ENCODE results near the gene VSIG2. TPM values are rescaled to one million over a fixed set of nuclear protein-coding genes. Genes with fewer than 3 reads are reported as not detected.

VSIG2 gene
- total and polyA plus RNA-seq, 10 of the 15 experiments (the other 5 are each of a cell fraction or from before 2014, with no cell fraction given): 0.13 to 0.31 (median 0.15) TPM; not detected in 5

DNA sequence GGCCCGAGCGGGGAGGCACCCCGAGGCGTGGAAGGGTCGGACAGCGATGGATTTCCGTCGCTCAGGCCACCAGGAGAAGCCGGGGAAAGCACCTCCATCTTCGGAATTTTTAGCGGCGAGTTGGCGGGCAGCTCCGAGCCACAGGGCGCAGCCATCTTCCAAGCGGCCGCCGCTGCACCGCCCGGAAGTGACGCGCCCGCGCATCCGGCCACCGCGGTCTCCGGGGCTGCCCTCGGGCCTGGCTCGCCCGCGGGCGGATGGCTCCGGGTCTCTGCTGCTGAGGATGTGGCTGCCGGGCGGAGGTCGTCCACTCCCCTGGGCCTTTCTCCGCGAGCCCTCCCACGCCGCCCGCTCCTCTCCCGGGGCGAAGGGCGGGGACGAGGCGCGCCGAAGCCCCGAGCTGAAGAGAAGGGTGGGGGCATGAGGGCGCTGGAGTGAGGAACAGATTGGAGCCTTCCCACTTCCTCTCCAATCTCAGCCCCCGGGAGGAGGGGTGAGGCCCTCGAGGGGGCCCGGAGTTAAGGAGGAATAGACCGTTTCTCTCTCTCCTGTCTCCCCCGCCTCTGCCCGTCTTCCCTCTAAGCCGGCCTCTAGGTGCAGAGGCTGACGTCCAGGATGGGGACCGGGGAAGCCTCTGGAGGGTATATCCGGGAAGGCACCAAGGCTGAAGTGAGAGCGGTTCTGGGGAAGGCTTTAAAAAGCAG, 48.3 kb upstream of the VSIG2 start, which contains the start of gene MSANTD2 (continued):
- TF ChIP-seq, protein P1, sequence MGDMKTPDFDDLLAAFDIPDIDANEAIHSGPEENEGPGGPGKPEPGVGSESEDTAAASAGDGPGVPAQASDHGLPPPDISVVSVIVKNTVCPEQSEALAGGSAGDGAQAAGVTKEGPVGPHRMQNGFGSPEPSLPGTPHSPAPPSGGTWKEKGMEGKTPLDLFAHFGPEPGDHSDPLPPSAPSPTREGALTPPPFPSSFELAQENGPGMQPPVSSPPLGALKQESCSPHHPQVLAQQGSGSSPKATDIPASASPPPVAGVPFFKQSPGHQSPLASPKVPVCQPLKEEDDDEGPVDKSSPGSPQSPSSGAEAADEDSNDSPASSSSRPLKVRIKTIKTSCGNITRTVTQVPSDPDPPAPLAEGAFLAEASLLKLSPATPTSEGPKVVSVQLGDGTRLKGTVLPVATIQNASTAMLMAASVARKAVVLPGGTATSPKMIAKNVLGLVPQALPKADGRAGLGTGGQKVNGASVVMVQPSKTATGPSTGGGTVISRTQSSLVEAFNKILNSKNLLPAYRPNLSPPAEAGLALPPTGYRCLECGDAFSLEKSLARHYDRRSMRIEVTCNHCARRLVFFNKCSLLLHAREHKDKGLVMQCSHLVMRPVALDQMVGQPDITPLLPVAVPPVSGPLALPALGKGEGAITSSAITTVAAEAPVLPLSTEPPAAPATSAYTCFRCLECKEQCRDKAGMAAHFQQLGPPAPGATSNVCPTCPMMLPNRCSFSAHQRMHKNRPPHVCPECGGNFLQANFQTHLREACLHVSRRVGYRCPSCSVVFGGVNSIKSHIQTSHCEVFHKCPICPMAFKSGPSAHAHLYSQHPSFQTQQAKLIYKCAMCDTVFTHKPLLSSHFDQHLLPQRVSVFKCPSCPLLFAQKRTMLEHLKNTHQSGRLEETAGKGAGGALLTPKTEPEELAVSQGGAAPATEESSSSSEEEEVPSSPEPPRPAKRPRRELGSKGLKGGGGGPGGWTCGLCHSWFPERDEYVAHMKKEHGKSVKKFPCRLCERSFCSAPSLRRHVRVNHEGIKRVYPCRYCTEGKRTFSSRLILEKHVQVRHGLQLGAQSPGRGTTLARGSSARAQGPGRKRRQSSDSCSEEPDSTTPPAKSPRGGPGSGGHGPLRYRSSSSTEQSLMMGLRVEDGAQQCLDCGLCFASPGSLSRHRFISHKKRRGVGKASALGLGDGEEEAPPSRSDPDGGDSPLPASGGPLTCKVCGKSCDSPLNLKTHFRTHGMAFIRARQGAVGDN (IDR thresholded peaks at IDR 0.05): peak; percentile 72
- TF ChIP-seq WRNIP1 (IDR thresholded peaks at IDR 0.05; ENCODE audit: borderline replicate concordance, low read depth, low read length): no peak
- no peak for TF ChIP-seq RAD51 (IDR thresholded peaks at IDR 0.05)
- peak; percentile 68; the same call in 1 of the 2 replicates for TF ChIP-seq TBL1XR1 (IDR thresholded peaks at IDR 0.05; ENCODE audit: low read depth, low read length)
- TF ChIP-seq RUNX3 (IDR thresholded peaks at IDR 0.05; ENCODE audit: low read length): peak; percentile 56
- peak; percentile 80 for TF ChIP-seq GABPA (IDR thresholded peaks at IDR 0.05; ENCODE audit: low read depth)
- TF ChIP-seq, protein P2, sequence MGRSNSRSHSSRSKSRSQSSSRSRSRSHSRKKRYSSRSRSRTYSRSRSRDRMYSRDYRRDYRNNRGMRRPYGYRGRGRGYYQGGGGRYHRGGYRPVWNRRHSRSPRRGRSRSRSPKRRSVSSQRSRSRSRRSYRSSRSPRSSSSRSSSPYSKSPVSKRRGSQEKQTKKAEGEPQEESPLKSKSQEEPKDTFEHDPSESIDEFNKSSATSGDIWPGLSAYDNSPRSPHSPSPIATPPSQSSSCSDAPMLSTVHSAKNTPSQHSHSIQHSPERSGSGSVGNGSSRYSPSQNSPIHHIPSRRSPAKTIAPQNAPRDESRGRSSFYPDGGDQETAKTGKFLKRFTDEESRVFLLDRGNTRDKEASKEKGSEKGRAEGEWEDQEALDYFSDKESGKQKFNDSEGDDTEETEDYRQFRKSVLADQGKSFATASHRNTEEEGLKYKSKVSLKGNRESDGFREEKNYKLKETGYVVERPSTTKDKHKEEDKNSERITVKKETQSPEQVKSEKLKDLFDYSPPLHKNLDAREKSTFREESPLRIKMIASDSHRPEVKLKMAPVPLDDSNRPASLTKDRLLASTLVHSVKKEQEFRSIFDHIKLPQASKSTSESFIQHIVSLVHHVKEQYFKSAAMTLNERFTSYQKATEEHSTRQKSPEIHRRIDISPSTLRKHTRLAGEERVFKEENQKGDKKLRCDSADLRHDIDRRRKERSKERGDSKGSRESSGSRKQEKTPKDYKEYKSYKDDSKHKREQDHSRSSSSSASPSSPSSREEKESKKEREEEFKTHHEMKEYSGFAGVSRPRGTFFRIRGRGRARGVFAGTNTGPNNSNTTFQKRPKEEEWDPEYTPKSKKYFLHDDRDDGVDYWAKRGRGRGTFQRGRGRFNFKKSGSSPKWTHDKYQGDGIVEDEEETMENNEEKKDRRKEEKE (IDR thresholded peaks at IDR 0.05): no peak
- no peak for TF ChIP-seq FOS (IDR thresholded peaks at IDR 0.05; ENCODE audit: borderline replicate concordance, extremely low read depth, insufficient read length)
- TF ChIP-seq GATAD2B (conservative IDR thresholded peaks at IDR 0.05; ENCODE audit: low read depth): peak; percentile 91
- TF ChIP-seq TCF3 (IDR thresholded peaks at IDR 0.05; ENCODE audit: borderline replicate concordance, insufficient read depth, low read depth, low read length): peak; percentile 49; the same call in 1 of the 2 replicates
- no peak for TF ChIP-seq EZH2 (IDR thresholded peaks at IDR 0.05; ENCODE audit: borderline replicate concordance, control insufficient read depth, low read depth, low read length)
- TF ChIP-seq ZZZ3 (IDR thresholded peaks at IDR 0.05; ENCODE audit: control insufficient read depth, insufficient read length, low read depth): no peak
- TF ChIP-seq, protein P3, sequence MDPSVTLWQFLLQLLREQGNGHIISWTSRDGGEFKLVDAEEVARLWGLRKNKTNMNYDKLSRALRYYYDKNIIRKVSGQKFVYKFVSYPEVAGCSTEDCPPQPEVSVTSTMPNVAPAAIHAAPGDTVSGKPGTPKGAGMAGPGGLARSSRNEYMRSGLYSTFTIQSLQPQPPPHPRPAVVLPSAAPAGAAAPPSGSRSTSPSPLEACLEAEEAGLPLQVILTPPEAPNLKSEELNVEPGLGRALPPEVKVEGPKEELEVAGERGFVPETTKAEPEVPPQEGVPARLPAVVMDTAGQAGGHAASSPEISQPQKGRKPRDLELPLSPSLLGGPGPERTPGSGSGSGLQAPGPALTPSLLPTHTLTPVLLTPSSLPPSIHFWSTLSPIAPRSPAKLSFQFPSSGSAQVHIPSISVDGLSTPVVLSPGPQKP (IDR thresholded peaks at IDR 0.05; ENCODE audit: low read depth, low read length): peak; percentile 80
- 0 out of 2 replicates have a peak, but pooled peaks have one; percentile 17 for TF ChIP-seq IRF4 (IDR thresholded peaks at IDR 0.05; ENCODE audit: low read depth, low read length)
- TF ChIP-seq STAT1 (conservative IDR thresholded peaks at IDR 0.05): 0 out of 2 replicates have a peak, but pooled peaks have one; percentile 33
- peak; percentile 75 for TF ChIP-seq RELA (IDR thresholded peaks at IDR 0.05; ENCODE audit: borderline replicate concordance, partially characterized antibody)
- peak; percentile 8; the same call in 1 of the 2 replicates for TF ChIP-seq TCF12 (IDR thresholded peaks at IDR 0.05; ENCODE audit: low read depth, low read length)
- TF ChIP-seq NBN (IDR thresholded peaks at IDR 0.05): peak; percentile 78
